GM18909 (cell line): ENCODE results near the gene ZNF740.

ENCODE experiments used
- ATAC-seq: cut with Tn5 transposase; IDR thresholded peaks from one replicate; pipeline ENCODE4 v1.9.1; 2021; ENCODE audit warnings: mild to moderate bottlenecking; ENCODE audit not compliant: unreplicated experiment, poor library complexity

ZNF740 gene

GRCh38 chr12:53224061-53224896, 43.8 kb downstream of the ZNF740 start:
- ATAC-seq: no peak

- no peak for ATAC-seq
Observed at GRCh38 chr12:53224897-53225634, 44.5 kb downstream of the ZNF740 start.

DNA sequence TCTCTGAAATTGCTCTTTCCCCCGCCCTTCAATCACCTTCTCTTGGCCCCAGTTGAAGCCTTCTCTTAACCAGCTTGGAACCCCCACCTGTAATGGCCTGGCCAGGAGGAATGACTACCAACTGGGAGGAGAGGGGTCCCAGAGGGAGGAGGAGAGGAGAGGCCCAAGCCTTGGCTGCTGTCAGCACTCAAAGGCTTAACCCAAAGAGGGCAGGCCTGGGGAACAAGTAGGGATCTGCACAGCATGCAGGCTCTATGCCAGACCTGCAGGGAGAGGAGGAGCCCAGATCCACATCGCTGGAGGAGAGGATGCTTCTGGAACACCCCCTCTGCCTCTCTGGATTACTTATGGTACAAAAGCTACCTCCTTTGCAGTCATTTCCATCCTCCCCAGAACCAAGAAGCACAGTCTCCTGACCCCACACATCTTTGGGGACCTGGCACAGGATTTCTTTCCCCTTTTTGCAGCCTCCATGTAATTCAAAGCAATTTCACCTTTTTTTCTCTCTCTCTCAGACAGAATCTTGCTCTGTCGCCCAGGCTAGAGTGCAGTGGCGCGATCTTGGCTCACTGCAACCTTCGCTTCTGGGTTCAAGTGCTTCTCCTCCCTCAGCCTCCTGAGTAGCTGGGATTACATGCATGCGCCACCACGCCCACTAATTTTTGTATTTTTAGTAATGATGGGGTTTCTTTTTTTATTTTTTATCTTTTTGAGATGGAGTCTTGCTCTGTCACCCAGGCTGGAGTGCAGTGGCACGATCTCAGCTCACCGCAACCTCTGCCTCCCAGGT, 45.3 kb downstream of the ZNF740 start:
- ATAC-seq: no peak

GRCh38 chr12:53226815-53227214, 46.3 kb downstream of the ZNF740 start:
- ATAC-seq: no peak

- no peak for ATAC-seq
Observed at GRCh38 chr12:53227341-53227740, 46.8 kb downstream of the ZNF740 start.

- ATAC-seq: no peak
Observed at GRCh38 chr12:53227836-53228235, 47.3 kb downstream of the ZNF740 start.

DNA sequence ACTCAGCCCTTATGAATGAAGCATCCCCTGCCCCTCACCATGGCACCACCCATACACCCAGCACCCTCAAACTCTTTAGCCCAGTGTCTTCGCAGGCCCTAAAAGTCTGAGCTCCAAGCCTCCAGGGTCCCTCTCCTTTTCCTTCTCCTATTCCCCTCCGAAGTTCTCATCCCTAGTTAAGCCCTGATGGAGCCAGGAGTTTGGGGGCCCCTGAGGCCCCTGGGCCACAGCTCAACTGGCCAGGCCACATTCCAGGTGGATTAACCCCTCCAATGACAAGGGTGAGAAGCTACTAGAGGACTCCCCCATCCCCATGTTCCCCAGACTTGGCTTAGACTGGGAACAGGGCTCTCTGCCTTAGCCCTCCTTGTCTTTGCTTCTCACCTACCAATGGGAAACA, 48.9 kb downstream of the ZNF740 start:
- no peak for ATAC-seq

- ATAC-seq: no peak
Observed at GRCh38 chr12:53230108-53230845, 49.8 kb downstream of the ZNF740 start.

- ATAC-seq: no peak
Observed at GRCh38 chr12:53231671-53231920, 51.1 kb downstream of the ZNF740 start.

DNA sequence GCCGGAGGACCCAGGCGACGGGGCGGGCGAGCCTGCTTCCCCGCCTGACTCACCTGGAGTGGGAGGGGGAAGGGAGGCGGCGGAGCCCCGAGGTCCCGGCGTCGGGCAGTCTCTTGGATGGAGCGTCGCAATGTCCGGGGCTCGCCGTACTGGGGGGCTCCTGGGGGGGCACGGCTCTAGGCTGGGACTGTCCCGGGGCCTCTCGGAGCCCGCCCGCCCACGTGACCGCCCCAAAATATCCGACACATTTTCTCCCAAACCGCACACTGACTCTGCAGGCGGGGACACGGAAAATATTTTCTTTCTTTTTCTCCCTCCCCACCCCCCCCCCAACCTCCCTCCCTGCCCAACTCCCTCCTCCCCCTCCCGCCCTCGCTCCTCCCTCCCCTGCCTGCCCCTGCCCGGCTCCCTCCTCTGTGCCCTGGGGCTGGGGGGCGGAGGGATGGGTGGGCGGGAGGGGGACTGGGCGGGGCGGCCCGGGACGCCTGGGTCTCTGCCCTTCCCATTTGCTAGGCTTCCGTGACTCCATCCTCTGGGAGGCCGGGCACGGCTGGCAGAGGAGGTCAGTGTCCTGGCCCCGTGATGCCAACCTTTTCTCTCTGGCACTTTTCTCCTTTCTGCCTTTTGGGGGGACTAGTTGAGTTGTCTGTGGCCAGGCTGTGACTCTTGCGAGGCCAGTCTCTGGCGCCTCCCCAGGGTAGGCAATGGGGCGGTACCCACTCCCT, 51.6 kb downstream of the ZNF740 start, which contains the start of gene RARG:
TSS of gene RARG (minus strand) at position 289 of the 725 bp plus-strand sequence. CDS start 4,664 bp downstream, outside the sequence.
- ATAC-seq: no peak

GRCh38 chr12:53232646-53233461, 52.3 kb downstream of the ZNF740 start:
- ATAC-seq: no peak

DNA sequence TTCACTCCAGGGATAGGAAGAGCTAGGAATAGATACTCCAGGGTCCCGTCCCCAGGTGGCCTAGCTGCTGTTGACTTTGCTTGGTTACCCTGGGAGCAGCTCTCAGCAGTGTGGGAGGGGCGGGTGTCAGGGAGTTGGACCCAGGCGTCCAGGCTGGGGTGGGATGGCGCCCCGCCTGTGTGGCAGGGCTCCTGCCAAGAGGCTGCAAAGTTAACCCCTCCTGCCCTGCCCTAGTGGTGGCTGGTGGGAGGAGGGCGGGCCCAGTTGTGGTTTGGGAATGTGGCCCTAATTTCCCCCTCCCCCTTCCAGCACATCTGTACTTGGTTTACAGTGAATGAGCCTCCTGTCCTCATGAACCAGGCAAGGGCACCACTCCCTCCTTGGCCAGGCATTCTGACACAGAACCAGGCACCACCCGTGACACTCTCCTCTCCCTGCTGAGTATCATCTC, 53.2 kb downstream of the ZNF740 start:
- no peak for ATAC-seq

- no peak for ATAC-seq
Observed at GRCh38 chr12:53234271-53234914, 53.9 kb downstream of the ZNF740 start.

DNA sequence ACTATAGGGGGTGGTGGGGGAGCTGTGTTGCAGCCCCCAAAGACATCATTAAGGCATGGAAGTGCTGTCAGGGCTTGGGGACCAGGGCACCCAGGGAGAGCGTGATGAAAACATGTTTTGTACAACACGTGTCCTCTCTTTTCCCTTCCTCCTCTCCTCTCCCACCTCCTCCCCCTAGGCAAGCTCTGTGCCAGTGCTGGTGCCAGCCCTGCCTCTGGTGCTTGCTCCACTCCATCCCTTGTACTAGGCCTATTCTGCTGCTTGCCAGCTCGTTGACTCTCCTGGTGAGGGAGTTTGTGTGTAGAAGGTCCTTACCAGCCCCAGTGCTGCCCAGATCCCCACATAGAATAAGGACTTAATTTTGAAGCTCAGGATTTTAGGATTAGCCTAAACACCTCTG, 54.6 kb downstream of the ZNF740 start:
- ATAC-seq: no peak

DNA sequence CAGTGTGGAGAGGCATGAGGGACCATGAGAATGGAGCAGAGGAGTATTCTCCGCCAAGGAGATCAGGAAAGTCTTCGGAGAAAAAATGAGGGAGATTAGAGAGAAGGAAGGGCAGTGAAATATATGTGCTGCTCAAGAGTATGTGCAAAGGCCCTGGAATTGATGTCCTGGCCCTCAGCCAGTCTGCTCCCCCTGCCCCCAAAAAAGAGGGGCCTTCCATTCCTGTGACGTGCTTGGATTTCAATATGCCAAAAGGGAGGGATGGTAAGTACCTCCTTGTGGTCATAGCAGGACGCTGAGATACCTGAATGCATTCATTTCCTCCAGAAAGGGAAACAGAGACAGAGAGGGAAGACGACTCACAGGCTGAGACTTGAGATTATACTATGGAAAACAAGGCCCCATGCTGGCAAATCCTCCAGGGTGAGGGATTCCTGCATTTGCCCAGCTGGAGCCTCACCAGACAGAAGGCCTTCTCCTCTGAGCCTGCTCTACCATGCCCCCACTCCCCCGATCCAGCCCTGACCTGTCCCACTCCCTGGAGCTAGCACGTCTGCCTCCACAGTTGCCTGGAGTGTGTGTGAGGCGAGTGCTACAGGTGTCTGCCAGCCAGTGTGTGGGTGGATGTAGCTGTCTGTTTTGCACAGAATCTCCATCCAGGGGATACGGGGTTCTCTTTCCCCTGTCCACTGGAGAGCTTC, 55.4 kb downstream of the ZNF740 start:
- no peak for ATAC-seq

DNA sequence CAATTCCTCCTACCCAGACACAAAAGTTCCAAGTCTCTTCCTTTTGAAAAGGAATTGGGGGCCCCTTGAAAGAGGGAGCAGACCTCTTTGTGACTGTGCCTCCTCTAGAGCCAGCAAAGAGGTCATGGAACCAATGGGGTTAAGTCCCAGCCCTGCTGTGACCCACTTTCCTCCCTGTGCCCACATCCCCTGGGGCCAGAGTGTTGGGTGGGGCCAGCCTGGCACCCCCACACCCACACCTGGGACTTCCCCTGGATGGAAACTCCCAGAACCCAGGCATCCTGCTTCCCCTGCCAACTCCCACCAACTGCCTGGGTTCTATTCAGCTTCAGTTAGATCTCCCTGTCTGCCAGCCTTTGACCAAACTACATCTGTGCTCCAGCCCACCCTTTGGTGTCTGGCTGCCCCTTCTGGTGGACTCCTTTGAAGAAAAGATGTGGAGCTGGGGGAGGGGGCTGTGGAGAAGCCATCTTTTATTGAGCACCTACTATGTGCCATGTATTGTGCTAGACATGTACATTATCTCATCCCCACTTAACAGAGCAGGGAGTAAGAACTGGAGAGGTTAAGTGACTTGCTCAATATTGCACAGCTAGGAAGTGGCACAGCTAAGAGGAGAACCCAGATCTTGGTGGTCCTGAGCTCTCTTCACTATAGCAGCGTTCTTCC, 56.1 kb downstream of the ZNF740 start:
- ATAC-seq: no peak

- no peak for ATAC-seq
Observed at GRCh38 chr12:53239643-53240258, 59.2 kb downstream of the ZNF740 start.
